WTC11 (cell line): ENCODE measurements around the gene BGN. TPM values are rescaled to one million over a fixed set of nuclear protein-coding genes. Genes with fewer than 3 reads are reported as not detected.

Experiments
- ATAC-seq: fragments of 200-7000 bp; cut with Tn5 transposase; 2 replicates; pipeline ENCODE4 v1.10.0; 2021; ENCODE audit warnings: mild to moderate bottlenecking, moderate library complexity
- CTCF ChIA-PET: fragments of 300-600 bp; sonication (Branson Sonifier 250); formaldehyde crosslinking; loops from one replicate; lab custom pipeline; 2021; ENCODE audit warnings: antibody characterized with exemption; lab: Charles Lee
- POLR2A ChIA-PET: fragments of 350-600 bp; sonication (Branson Sonifier 250); formaldehyde crosslinking; loops from one replicate; lab custom pipeline; 2021; ENCODE audit warnings: antibody characterized with exemption; lab: Charles Lee
- DNase-seq: peaks from one replicate; pipeline ENCODE4 v3.0.0; 2021; ENCODE audit warnings: low spot score
- H3K27ac Mint-ChIP-seq: 2 replicates; pipeline ENCODE4 v1.8.0; 2021; ENCODE audit warnings: mixed read lengths
- H3K27me3 Mint-ChIP-seq: 2 replicates; pipeline ENCODE4 v1.8.0; 2021; ENCODE audit warnings: low read depth, mild to moderate bottlenecking, moderate library complexity, mixed read lengths
- H3K36me3 Mint-ChIP-seq: 2 replicates; pipeline ENCODE4 v1.8.0; 2021; ENCODE audit warnings: mixed read lengths
- H3K4me1 Mint-ChIP-seq: 2 replicates; pipeline ENCODE4 v1.8.0; 2022; ENCODE audit warnings: mixed read lengths
- H3K4me3 Mint-ChIP-seq: 2 replicates; pipeline ENCODE4 v1.8.0; 2021; ENCODE audit warnings: mild to moderate bottlenecking, moderate library complexity, mixed read lengths
- H3K9me3 Mint-ChIP-seq: 2 replicates; pipeline ENCODE4 v1.8.0; 2021; ENCODE audit warnings: mixed read lengths
- AR ChIP-seq: fragments of 250-450 bp; sonication (Bioruptor Pico); IDR thresholded peaks from 2 replicates; pipeline ENCODE4 v1.9.0; 2021; ENCODE audit warnings: mild to moderate bottlenecking
- ARID4B ChIP-seq: sonication (generic); formaldehyde crosslinking; IDR thresholded peaks from 2 replicates; pipeline ENCODE4 v1.8.0; 2023; ENCODE audit warnings: missing genetic modification reagents, mild to moderate bottlenecking, borderline replicate concordance
- CREM ChIP-seq: sonication (generic); formaldehyde crosslinking; IDR thresholded peaks from 2 replicates; pipeline ENCODE4 v1.8.1; 2022; ENCODE audit warnings: mild to moderate bottlenecking, missing genetic modification reagents, moderate library complexity
- CTCF ChIP-seq: fragments of 200-600 bp; IDR thresholded peaks from 2 replicates; pipeline ENCODE4 v1.8.0; 2022; ENCODE audit warnings: antibody characterized with exemption
- E2F1 ChIP-seq: sonication (generic); formaldehyde crosslinking; IDR thresholded peaks from 2 replicates; pipeline ENCODE4 v1.8.0; 2022; ENCODE audit warnings: mild to moderate bottlenecking, missing genetic modification reagents
- ELF4 ChIP-seq: sonication (generic); formaldehyde crosslinking; IDR thresholded peaks from 2 replicates; pipeline ENCODE4 v1.8.1; 2022; ENCODE audit warnings: low read depth, mild to moderate bottlenecking, moderate library complexity, missing genetic modification reagents
- ERG ChIP-seq: fragments of 250-450 bp; sonication (Bioruptor Pico); IDR thresholded peaks from 2 replicates; pipeline ENCODE4 v1.8.0; 2021; ENCODE audit warnings: mild to moderate bottlenecking
- ETV6 ChIP-seq: sonication (generic); formaldehyde crosslinking; IDR thresholded peaks from 2 replicates; pipeline ENCODE4 v1.8.1; 2022; ENCODE audit warnings: mild to moderate bottlenecking, missing genetic modification reagents
- GRHL2 ChIP-seq: fragments of 250-450 bp; sonication (Bioruptor Pico); IDR thresholded peaks from 2 replicates; pipeline ENCODE4 v1.8.0; 2022; ENCODE audit warnings: mild to moderate bottlenecking, moderate library complexity; ENCODE audit not compliant: insufficient replicate concordance, severe bottlenecking
- GTF2I ChIP-seq: fragments of 250-450 bp; sonication (Bioruptor Pico); conservative IDR thresholded peaks from 2 replicates; pipeline ENCODE4 v1.4.0; 2021; ENCODE audit warnings: mild to moderate bottlenecking
- IRF1 ChIP-seq: sonication (generic); formaldehyde crosslinking; IDR thresholded peaks from 2 replicates; pipeline ENCODE4 v1.8.0; 2023; ENCODE audit warnings: missing genetic modification reagents
- JAZF1 ChIP-seq: fragments of 250-450 bp; sonication (Bioruptor Pico); IDR thresholded peaks from 2 replicates; pipeline ENCODE4 v1.9.0; 2021; ENCODE audit warnings: moderate library complexity, mild to moderate bottlenecking, inconsistent platforms
- NR2C2 ChIP-seq: sonication (generic); formaldehyde crosslinking; IDR thresholded peaks from 2 replicates; pipeline ENCODE4 v1.8.0; 2022; ENCODE audit warnings: mild to moderate bottlenecking, missing genetic modification reagents
- NR3C1 ChIP-seq: sonication (generic); formaldehyde crosslinking; conservative IDR thresholded peaks from 2 replicates; pipeline ENCODE4 v1.8.1; 2023; ENCODE audit warnings: low read depth, mild to moderate bottlenecking, missing genetic modification reagents
- RELA ChIP-seq: sonication (generic); formaldehyde crosslinking; IDR thresholded peaks from 2 replicates; pipeline ENCODE4 v1.8.1; 2022; ENCODE audit warnings: missing genetic modification reagents, mild to moderate bottlenecking, borderline replicate concordance
- SMAD3 ChIP-seq: sonication (generic); formaldehyde crosslinking; IDR thresholded peaks from 2 replicates; pipeline ENCODE4 v1.8.0; 2022; ENCODE audit warnings: missing genetic modification reagents, mild to moderate bottlenecking, borderline replicate concordance
- SP1 ChIP-seq: sonication (generic); formaldehyde crosslinking; conservative IDR thresholded peaks from 2 replicates; pipeline ENCODE4 v1.8.1; 2022; ENCODE audit warnings: missing genetic modification reagents
- USF2 ChIP-seq: sonication (generic); formaldehyde crosslinking; IDR thresholded peaks from 2 replicates; pipeline ENCODE4 v1.8.1; 2023; ENCODE audit warnings: mild to moderate bottlenecking, missing genetic modification reagents, moderate library complexity
- total RNA-seq: library from RNA; stranded (reverse); gene quantifications from 3 replicates; pipeline ENCODE4 v1.2.3, GENCODE V29; 2021

Gene BGN
- total RNA-seq, 1 experiment from 2014 or later, result 1.8 TPM

- ATAC-seq, result peak; percentile 31
- Mint-ChIP-seq H3K9me3 (no peaks in the 10 kb centered on the region), H3K36me3 (no peaks in the 10 kb centered on the region), H3K27ac (no peak overlapping the region), H3K27me3 (peaks cover 14% of the 10 kb centered on the region), H3K4me3 (peak overlapping the region; percentile 76), H3K4me1 (no peaks in the 10 kb centered on the region)
- TF ChIP-seq IRF1 (CRISPR knock-in tag) (no peak), ETV6 (CRISPR knock-in tag) (no peak), RELA (CRISPR knock-in tag) (no peak), NR2C2 (CRISPR knock-in tag) (no peak), ARID4B (CRISPR knock-in tag) (no peak), CREM (CRISPR knock-in tag) (no peak), JAZF1 (CRISPR knock-in tag) (no peak), GTF2I (CRISPR knock-in tag) (no peak), SMAD3 (CRISPR knock-in tag) (no peak), ERG (CRISPR knock-in tag) (no peak), NR3C1 (CRISPR knock-in tag) (no peak), USF2 (CRISPR knock-in tag) (no peak), E2F1 (no peak)
- POLR2A ChIA-PET, result interaction anchor here (0.6 to 0.7 kb wide), 2 partner anchors 16 to 39 kb away, joined by 3 read pairs; no protein-coding TSS in a partner anchor
- DNase-seq, result peak; percentile 29
- CTCF ChIA-PET, result interaction anchor here (0.6 to 3.2 kb wide), 26 partner anchors 8 to 437 kb away, joined by 3 to 54 read pairs (median 4); partner anchors contain the start of genes ATP2B3, BGN and TREX2
Measured at GRCh38 chrX:153469811-153470410, 24.9 kb upstream of the BGN start.

- ChIA-PET CTCF (interaction anchor here (0.6 to 3.2 kb wide), 29 partner anchors 10 to 438 kb away, joined by 3 to 54 read pairs (median 4); partner anchors contain the start of genes ATP2B3, BGN and TREX2), POLR2A (interaction anchor here (0.5 to 0.6 kb wide), 2 partner anchors 17 to 47 kb away, joined by 3 to 4 read pairs; no protein-coding TSS in a partner anchor)
- Mint-ChIP-seq H3K4me3 (peak within 1 kb of the TSS; percentile 76), H3K9me3 (no peaks in the 10 kb centered on the region), H3K4me1 (no peaks in the 10 kb centered on the region), H3K27ac (no peak within 1 kb of the TSS), H3K27me3 (peaks cover 21% of the 10 kb centered on the region), H3K36me3 (no peaks in the 10 kb centered on the region)
- DNase-seq, result peak; percentile 85
- peak; percentile 88 for ATAC-seq
- no peak for TF ChIP-seq AR (CRISPR knock-in tag)
- TF ChIP-seq GRHL2 (CRISPR knock-in tag), result no peak
- TF ChIP-seq SP1 (CRISPR knock-in tag), result peak; percentile 80
- peak; percentile 32; the same call in 1 of the 2 replicates for TF ChIP-seq CTCF
- peak; percentile 60; the same call in 1 of the 2 replicates for TF ChIP-seq GTF2I (CRISPR knock-in tag)
- TF ChIP-seq ELF4, result no peak
Measured at GRCh38 chrX:153470411-153471363, 24.1 kb upstream of the BGN start, which contains the start of gene HAUS7. HAUS7 (minus strand) TSS chrX:153470576; CDS start chrX:153470557, 19 bp downstream.
